GM19438 (cell line): ENCODE data around the gene GTF2A1L.
"Not testable (repeated sequence)": the region's sequence is repeated elsewhere in the genome, so short reads cannot be mapped to it uniquely, and the experiment has no call there.

Source experiments
- ATAC-seq: cut with Tn5 transposase; IDR thresholded peaks from one replicate; pipeline ENCODE4 v1.9.1; 2021; ENCODE audit warnings: low read depth; ENCODE audit not compliant: unreplicated experiment

The GTF2A1L gene

DNA sequence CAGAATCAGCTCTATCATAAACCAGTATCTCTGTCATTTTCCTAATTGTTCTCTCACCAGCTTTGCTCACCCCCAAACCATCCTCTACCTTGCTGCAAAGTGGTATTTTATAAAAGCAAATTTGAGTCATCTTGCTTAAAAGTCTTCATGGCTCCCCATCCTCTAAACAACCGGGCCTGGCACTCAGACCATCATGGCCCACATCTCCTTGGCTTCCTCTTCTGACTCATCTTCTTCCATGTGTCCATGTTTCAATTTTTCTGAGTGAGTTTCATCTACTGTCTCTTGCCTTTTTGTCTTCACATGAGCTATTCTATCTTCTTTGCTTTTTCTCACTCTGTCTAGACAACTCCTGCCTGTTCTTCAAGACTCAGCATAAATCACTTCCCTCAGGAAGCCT, 79.2 kb downstream of the GTF2A1L start:
- no peak for ATAC-seq

DNA sequence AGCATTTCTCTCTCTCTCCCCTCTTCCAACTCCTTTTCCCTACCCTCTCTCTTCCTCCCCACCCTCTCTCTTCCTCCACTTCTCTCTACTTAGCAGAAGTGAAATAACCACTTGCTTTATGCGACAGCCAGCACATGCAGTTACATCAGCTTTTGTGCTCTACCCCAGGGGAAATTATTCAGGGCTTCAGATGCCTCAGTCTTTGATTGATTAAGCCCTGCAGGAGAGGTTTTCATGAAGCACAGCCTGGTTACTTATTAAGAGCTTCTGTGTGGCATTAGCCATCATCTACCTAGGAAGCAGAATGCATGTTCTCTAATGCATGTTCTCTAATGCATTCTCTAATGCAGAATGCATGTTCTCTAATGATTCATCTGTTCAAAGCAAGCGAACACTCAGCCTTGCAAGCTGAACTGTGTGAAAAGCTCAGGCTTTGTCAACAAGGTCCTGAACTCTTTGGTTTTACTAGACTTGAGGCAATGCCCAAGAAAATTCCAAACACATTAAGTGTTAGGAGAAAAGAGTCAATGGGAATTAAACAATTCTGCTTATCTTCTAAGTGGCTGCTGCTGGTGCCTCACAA, 81.8 kb downstream of the GTF2A1L start:
- ATAC-seq: no peak

DNA sequence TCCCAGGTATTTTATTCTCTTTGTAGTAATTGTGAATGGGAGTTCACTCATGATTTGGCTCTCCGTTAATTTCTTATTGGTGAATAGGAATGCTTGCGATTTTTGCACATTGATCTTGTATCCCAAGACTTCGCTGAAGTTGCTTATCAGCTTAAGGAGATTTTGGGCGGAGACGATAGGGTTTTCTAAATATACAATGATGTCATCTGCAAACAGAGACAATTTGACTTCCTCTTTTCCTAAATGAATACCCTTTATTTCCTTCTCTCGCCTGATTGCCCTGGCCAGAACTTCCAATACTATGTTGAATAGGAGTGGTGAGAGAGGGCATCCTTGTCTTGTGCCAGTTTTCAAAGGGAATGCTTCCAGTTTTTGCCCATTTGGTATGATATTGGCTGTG, 86.0 kb downstream of the GTF2A1L start:
- not testable (repeated sequence) for ATAC-seq

DNA sequence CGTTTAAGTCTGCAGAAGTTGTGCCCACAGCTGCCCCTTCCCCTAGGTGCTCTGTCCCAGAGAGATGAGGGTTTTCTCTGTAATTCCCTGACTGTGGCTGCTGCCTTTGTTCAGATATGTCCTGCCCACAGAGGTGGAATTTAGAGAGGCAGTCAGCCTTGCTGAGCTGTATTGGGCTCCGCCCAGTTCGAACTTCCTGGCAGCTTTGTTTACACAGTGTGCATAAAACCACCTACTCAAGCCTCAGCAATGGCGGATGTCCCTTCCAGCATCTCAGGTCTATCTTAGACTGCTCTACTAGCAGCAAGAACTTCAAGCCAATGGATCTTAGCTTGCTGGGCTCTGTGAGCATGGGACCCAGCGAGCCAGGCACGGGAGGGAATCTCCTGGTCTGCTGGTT, 89.8 kb downstream of the GTF2A1L start:
- no peak for ATAC-seq

DNA sequence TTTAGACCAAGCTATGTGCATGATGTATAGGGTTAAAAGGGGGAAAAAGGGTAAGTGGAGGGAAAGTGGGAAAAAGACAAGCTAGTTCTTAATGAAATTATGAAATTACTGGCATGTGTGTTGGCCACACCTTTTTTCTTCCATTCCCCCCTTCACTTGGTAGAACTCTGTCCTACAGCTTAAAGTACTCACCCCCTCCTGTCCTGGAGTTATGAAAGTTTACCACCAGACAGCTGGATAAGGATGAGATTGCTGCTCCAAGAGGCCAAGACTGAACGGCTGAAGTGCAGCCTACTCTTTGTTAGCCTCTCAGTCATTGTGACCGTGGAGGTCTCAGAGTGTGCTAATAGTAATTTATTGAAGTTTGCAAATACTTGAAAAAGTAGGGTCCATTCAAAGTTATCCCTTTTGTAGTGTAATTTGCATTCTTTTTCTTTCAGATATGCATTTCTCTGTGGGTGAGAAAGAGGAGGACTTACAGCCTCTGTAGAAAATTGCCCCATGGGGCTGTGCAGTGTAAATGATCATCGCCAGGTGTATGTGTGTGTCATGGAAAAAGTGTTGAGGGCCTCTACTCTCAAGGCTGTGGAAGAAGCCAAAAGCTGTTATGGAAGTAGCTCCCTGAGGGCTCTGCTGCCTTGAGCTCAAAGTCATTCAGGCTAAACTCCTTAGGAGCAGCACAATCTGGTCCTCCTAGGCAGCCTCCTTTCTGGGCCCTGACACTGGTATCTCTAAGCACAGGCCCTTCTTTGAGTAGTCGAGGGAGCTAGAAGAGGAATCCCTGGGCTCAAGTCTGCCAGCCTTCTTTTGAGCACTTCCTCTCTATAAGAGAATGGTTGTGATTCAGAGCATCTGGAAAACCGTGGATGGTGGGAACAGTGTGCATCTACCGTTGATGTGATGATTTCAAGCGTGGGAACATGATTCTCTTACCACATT, 91.7 kb downstream of the GTF2A1L start:
- ATAC-seq: no peak

DNA sequence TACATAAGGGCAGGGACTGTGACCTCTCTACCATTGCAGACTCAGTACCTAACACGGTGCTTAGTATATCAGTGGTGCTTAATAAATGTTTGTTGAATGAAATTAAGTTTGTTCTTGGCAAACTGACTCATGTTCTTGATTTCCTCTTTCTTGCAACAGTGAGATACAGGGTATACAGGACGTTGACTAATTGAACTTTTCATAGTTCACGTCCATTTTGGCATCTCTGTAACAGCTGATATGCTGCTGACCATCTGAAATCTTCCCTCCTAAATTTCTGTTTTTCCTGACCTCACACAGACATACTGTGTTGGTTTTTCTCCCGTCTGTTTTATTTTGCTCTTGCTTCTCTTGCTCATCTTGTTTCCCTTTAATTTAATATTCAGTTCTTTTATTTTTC, 93.7 kb downstream of the GTF2A1L start:
- no peak for ATAC-seq

DNA sequence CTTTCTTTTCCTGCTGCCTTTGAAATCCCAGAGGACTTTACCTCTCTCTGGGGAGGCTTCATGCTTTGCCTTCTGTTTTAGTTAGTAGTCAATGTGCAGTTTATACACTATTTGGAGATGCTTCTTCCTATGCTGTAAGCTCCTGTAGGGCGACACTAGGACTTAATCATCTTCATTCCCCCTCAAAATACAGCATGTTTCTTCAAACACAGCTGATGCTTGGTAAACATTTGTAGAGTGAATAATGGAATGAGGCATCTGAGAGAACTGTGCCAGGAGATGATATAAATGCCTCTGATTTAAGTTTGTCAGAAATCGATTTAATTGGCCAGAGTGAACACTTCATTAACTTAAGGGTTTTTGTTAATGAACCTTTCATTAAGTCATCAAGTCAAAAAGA, 94.5 kb downstream of the GTF2A1L start:
- ATAC-seq: no peak

DNA sequence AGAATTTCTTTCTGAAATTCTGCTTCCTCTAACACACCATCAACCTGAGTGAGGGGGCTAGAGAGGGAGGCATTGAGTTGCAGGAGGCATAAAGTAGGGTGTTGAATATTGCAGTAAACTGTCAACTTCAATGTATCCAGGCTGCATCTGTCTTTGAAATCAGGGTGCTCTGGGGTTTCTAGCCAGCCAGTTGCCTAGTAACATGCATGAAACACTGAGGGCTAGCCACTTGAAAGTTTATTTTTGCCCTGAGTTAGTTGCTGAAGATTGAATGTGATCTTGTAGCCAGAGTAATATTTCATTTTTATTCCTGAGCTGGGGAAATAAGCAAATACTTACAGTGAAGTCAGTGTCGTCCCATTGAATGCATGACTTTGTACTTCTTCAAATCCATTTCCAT, 96.0 kb downstream of the GTF2A1L start:
- ATAC-seq: no peak

DNA sequence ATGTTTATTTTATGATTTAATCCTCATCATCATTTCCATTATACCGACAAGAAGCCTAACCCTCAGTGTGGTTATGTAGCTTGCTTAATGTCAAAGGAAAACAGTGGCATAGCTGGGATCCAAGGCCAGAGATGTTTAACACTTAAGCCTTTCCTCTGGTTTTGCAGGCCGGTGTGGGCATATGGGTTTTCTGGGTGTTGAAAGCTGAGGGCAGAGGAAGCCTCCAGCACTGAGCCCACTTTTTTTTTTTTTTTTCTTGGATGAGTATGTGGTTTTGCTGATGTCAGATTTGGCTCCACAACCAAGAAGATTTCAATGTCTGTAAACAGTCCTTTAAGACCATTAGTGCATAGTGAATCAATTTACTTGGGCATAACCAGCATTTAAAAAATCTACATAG, 96.6 kb downstream of the GTF2A1L start:
- ATAC-seq: no peak

DNA sequence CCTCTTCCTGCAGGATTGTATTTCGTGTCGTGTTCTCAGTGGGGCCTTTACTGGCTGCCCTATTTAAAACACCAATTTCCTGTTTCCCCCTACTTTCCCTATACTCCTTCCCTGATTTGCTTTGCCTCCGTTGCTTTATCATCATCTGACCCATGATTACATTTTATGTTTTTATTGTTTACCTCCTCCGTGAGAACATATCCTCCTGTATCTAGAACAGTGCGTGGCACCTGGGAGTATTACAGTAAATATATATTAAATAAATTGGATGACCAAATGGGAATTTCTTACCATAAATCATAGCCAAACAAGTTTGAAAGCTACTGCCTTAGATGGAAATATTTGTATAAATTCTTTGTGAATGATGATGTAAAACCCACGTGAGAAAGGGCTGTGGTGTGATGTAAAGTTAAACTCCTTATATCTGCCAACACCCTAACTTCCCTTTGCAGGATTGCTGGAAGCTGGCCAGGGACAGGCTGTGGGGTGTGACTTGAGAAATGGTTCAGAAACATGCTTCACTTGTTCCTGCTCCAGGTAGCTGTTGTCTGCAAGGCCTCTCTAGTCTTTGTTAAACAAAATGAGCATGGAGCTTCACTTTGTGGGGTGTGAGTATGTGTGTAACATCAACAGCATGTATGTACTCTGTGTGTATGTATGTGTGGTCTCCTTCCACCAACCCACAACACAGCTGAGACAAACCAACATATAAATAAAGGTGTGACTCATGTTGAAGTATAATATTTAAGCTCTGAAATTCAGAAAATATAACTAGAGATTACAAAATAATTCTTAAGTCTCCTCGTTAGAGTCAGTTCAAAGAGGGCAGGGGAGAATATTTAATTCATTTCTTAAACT, 97.6 kb downstream of the GTF2A1L start:
- no peak for ATAC-seq

DNA sequence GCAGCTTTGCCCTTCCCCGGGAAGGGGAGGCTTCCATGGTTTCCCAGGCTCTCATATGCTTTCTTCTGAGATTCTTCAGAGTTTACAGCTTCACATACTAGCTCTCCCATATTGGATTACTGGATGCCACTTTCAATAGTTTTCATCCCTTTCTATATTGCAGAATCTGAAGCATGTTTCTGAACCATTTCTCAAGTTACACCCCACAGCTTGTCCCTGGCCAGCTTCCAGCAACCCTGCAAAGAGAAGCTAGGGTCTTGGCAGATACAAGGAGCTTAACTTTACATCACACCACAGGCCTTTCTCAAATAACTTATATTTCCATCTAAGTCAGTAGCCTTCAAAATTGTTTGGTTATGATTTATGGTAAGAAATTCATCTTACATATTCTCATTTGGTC, 98.3 kb downstream of the GTF2A1L start:
- ATAC-seq: no peak

DNA sequence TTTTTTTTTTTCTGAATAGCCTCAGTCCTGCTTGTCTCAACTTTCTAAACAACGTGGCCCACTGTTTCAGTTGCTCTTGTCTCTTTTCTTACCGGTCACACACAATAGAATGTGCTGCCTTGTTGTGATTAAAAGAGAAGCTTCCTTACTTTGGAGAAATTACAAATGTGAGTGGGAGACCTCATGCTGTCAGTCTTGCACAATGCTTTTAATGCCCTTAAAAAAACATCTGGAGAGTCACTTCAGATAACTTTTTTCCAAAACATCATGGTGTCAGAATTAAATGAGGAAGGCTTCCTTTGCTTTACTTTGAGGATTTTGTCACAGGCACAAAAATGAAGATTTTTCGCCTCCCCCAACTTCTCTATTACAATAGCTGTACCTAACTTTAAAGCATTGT, 100.2 kb downstream of the GTF2A1L start:
- ATAC-seq: no peak

DNA sequence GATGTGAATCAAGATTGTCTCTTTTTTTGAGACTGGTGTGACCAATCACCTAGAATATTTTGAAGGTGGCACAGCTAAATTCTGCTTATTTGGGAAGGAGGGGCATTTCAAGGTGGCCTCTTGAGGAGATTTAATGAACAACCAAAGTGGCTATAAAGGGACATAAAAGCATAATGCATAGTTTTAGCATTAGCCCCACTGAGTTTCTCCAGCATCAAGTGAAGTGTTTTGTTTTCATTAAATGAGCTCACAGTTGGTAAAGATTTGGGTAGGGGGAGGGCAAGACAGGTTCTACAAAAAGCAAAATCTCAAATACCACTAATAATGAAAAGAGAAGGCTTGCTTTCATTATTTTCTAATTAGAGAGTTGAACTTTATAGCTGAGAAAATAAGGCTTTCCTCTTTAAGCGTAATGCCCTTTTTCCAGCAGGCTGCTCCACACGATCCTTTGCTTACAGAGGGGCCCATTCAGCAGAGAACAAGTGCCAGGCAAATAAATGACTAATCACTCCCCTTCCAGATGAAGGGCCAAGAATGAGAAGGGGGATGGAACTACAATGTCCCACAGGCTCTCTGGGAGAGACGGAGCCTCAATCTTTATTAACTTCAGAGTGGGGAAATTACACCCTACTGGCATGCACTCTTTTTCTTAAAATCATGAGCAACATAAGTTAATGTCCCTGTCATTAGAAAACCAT, 102.0 kb downstream of the GTF2A1L start:
- no peak for ATAC-seq

DNA sequence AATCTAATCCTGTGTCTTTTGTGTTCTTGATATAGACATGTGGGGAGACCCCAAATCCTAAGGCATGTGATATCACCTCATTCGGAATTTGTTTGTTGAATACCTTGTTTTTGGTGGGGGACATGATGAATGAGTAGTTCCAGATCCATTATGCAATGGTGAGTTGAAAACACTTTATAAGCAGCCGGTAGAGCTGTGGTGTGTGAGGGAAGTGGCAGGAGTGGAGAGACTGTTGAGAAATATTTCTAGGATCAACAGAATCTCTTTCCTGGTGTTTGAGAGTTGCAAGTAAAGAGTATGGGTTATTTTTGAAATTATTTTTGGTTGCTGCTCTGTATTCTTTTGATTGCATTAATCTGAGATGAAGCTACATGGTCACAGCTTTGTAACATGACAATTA, 103.5 kb downstream of the GTF2A1L start:
- ATAC-seq: no peak

DNA sequence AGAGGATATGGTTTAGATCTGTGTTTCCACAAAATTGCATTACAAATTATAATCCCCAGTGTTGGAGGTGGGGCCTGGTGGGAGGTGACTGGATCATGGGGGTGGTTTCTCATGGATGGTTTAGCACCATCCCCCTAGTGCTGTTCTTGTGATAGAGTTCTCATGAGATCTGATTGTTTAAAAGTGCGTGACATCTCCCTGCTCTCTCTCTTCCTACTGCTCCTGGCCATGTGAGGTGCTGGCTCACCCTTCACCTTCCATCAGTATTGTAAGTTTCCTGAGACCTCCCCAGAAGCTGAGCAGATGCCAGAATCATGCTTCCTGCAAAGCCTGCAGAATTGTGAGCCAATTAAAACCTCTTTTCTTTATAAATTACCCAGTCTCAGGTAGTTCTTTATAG, 104.7 kb downstream of the GTF2A1L start:
- no peak for ATAC-seq

DNA sequence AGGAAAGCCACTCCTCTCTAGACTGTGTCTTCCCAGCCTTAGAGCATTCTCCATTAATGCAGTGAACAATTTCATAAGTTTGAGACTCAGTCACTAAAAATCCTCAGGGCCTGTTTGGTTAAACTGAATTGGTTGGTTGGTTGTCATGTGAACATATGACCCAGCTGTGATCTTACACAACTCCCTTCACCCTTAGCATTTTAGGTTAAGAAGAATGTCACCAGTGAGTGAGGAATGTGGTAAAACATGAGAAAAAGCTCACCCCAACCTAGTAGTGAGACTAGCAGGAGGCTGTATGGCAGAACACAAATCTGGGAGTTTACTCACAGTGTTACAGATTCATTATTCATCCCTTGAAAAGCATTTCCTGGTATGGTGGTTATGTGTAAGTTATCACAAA, 105.5 kb downstream of the GTF2A1L start:
- no peak for ATAC-seq

DNA sequence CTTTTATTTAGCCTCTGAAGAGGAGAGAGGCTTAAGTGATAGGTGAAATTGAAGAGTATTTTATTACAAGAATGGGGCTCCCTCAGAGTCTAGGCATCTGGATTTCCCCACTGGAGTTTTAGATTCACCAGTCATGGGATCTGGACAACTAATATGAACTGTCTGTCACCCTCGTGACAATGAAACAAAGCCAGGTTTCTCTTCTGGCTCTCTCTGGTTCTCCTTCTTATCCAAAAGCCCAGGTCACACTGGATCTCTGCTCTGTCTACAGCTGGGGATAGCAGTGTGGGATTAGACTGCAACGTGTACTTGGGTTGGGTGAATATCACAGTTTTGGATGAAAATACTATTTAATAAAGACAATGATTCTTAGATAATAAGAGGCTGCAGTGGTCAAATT, 106.6 kb downstream of the GTF2A1L start:
- no peak for ATAC-seq

DNA sequence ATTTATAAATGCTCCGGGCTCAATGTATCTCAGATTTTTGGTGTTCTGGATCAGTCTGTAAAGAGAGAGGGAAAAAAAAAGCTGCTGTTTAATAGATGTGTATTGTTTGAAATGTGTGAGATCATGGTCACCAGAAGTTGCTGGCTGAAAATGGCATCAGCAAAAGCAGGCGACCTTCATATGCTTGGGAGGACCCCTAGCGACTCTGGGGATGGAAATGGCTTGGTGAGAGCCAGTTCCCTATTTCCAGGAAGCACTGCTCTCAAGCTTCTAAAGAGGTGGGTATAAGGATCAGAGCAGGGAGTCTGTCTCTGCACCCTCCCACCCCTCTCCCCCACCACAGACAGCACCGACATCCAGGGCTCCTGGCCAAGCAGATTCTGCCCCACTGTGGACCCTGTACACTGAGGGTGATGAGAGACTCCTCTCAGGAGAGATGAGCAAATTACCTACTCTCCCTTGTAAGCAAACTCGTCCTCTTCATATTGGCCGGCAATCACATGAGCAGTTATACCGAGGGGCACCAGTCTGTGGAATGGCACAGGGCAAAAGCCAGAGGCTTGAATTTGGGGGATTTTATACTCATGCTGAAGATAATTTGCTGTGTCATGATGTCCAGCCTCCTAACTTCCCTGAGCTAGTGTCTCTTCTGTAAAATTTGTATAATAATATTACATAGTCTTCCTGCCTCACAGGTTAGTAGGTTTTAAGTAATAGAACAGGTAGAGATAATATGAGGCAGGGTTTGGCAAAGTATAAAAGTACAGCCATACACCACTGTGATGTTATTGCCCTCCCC, 108.2 kb downstream of the GTF2A1L start:
- no peak for ATAC-seq

DNA sequence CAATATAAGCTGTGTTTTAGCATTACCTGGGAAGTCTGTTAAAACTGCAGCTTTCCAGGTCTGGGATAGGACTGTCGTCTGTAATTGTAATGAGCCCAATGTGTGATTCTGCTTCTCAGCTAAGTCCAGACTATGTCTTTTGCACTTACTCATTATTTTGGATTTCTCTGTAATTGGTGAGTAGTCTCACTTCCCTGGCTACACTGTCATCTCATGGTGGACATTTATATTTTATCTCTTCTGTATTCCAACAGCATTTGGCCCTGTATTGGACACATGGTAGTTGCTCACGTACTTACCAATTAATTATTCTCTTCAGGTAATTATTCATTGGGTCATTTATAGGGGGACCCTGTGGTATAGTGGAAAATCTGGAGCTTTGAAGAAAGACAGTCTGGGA, 109.9 kb downstream of the GTF2A1L start:
- no peak for ATAC-seq

DNA sequence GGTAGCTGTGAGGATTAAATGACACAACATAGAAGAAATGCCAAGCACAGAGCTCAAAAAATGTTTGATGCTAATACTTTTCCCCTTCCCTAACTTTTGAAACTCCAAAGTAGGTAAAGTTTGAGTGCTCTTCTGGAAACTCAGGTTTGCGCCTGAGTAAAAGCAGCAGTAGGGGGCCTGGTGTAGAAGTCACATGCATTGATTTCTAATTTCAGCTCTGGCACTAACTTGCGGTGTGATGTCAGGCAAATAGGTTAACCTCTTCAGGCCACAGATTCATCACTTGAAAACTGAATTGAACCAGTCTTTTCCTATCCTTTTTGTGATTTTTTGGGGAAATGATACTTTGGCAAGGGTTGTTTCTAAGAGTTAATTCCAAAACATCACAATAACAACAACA, 110.6 kb downstream of the GTF2A1L start:
- no peak for ATAC-seq
